SK-N-SH (cell line): ENCODE measurements around the gene NCAPD3. TPM values are rescaled to one million over a fixed set of nuclear protein-coding genes. Genes with fewer than 3 reads are reported as not detected.

Experiments used
- CTCF ChIA-PET: fragments of 300-600, 350-600 bp; formaldehyde crosslinking; extraction: SDS; loops from one replicate; lab custom pipeline; 2021; lab: Yijun Ruan, JAX
- POLR2A ChIA-PET: fragments of 350-600 bp; sonication (Branson Sonifier 250); formaldehyde crosslinking; extraction: SDS; loops from one replicate; lab custom pipeline; 2020; ENCODE audit warnings: antibody characterized with exemption, inconsistent platforms; lab: Yijun Ruan, JAX
- DNase-seq: peaks from one replicate; pipeline ENCODE4 v3.0.0; 2012
- H2AFZ ChIP-seq: fragments of 200-600 bp; sonication (generic); 2 replicates; pipeline ENCODE4 v1.8.1; 2016; ENCODE audit warnings: antibody characterized with exemption, mild to moderate bottlenecking, low read depth
- H3F3A ChIP-seq: fragments of 200-600 bp; sonication (generic); replicated peaks from 2 replicates; pipeline ENCODE3; 2016; ENCODE audit warnings: antibody characterized with exemption, mild to moderate bottlenecking; ENCODE audit not compliant: insufficient read depth
- H3K27ac ChIP-seq, 2 experiments: fragments of 200-500 bp in 1 of 2; fragments of 200-600 bp in 1 of 2; sonication (Bioruptor generic) in 1 of 2; sonication (generic), shearing (Covaris generic) in 1 of 2; 2 replicates each; pipeline versions ENCODE4 v1.5.1 to v1.6.1; 2014 to 2016; ENCODE audit warnings: low read depth in 2 of 2, inconsistent platforms in 1 of 2, low read length in 1 of 2, mild to moderate bottlenecking in 1 of 2, mixed read lengths in 1 of 2
- H3K27me3 ChIP-seq: fragments of 200-600 bp; sonication (generic), shearing (Covaris generic); 2 replicates; pipeline ENCODE4 v1.6.1; 2016; ENCODE audit warnings: mixed run types; ENCODE audit not compliant: insufficient read depth
- H3K36me3 ChIP-seq, 2 experiments: fragments of 200-500 bp in 1 of 2; fragments of 200-600 bp in 1 of 2; sonication (Bioruptor generic) in 1 of 2; sonication (generic) in 1 of 2; replicated peaks in 1 of 2; 2 replicates each; pipeline versions ENCODE3 to v1.5.1; 2014 to 2016; ENCODE audit warnings: low read length in 1 of 2, mild to moderate bottlenecking in 1 of 2; ENCODE audit not compliant: insufficient read depth in 2 of 2, control insufficient read depth in 1 of 2
- H3K4me1 ChIP-seq, 2 experiments: fragments of 200-500 bp in 1 of 2; fragments of 200-600 bp in 1 of 2; sonication (Bioruptor generic) in 1 of 2; sonication (generic), shearing (Covaris generic) in 1 of 2; 2 replicates each; pipeline versions ENCODE4 v1.5.1 to v1.6.1; 2014 to 2016; ENCODE audit warnings: low read depth in 1 of 2, low read length in 1 of 2, mixed run types in 1 of 2; ENCODE audit not compliant: insufficient read depth in 2 of 2, control insufficient read depth in 1 of 2
- H3K4me2 ChIP-seq: fragments of 200-600 bp; sonication (generic), shearing (Covaris generic); 2 replicates; pipeline ENCODE4 v1.6.1; 2017; ENCODE audit warnings: mixed run types
- H3K4me3 ChIP-seq, 2 experiments: fragments of 200-500 bp in 1 of 2; fragments of 200-600 bp in 1 of 2; sonication (Bioruptor generic) in 1 of 2; sonication (generic), shearing (Covaris generic) in 1 of 2; 2 replicates each; pipeline versions ENCODE4 v1.5.1 to v1.8.1; 2014 to 2016; ENCODE audit warnings: low read depth in 2 of 2, inconsistent platforms in 1 of 2, low read length in 1 of 2, mild to moderate bottlenecking in 1 of 2, mixed read lengths in 1 of 2, moderate library complexity in 1 of 2
- H3K79me2 ChIP-seq: fragments of 200-600 bp; sonication (generic); 2 replicates; pipeline ENCODE4 v1.8.1; 2017; ENCODE audit warnings: mild to moderate bottlenecking; ENCODE audit not compliant: insufficient read depth
- H3K9ac ChIP-seq: fragments of 200-600 bp; sonication (generic); 2 replicates; pipeline ENCODE4 v1.6.1; 2017; ENCODE audit warnings: mixed run types
- H3K9me2 ChIP-seq: fragments of 200-600 bp; sonication (generic); 2 replicates; pipeline ENCODE4 v1.6.1; 2017; ENCODE audit warnings: mixed run types
- H3K9me3 ChIP-seq: fragments of 200-600 bp; sonication (generic); 2 replicates; pipeline ENCODE4 v1.6.1; 2017; ENCODE audit warnings: mixed run types, mild to moderate bottlenecking, moderate library complexity
- H4K20me1 ChIP-seq: fragments of 200-600 bp; sonication (generic); 2 replicates; pipeline ENCODE4 v1.6.1; 2017; ENCODE audit warnings: mild to moderate bottlenecking, mixed run types; ENCODE audit not compliant: insufficient read depth
- CTCF ChIP-seq: fragments of 200-600 bp; sonication (generic); IDR thresholded peaks from 2 replicates; pipeline ENCODE4 v1.6.1; 2017; ENCODE audit warnings: antibody characterized with exemption, mild to moderate bottlenecking, moderate library complexity
- ELF1 ChIP-seq: IDR thresholded peaks from 2 replicates; pipeline ENCODE4 v1.4.0; 2012
- GABPA ChIP-seq: IDR thresholded peaks from 2 replicates; pipeline ENCODE4 v1.4.0; 2012; ENCODE audit warnings: low read depth, mild to moderate bottlenecking
- IRF3 ChIP-seq: fragments of 150-350 bp; IDR thresholded peaks from 2 replicates; pipeline ENCODE4 v1.6.1; 2016; ENCODE audit warnings: mild to moderate bottlenecking, low read depth, low read length
- JUND ChIP-seq: IDR thresholded peaks from 2 replicates; pipeline ENCODE4 v1.4.0; 2012
- MAX ChIP-seq: IDR thresholded peaks from 2 replicates; pipeline ENCODE4 v1.4.0; 2012; ENCODE audit warnings: low read depth
- NFIC ChIP-seq: IDR thresholded peaks from 2 replicates; pipeline ENCODE4 v1.4.0; 2012; ENCODE audit warnings: borderline replicate concordance
- RCOR1 ChIP-seq: fragments of 150-350 bp; IDR thresholded peaks from 2 replicates; pipeline ENCODE4 v1.6.1; 2017; ENCODE audit warnings: antibody characterized with exemption, low read length
- REST ChIP-seq: IDR thresholded peaks from 2 replicates; pipeline ENCODE4 v1.6.1; 2012; ENCODE audit warnings: mild to moderate bottlenecking, low read depth, low read length, moderate library complexity
- RFX5 ChIP-seq: IDR thresholded peaks from 2 replicates; pipeline ENCODE4 v1.6.1; 2012; ENCODE audit warnings: mild to moderate bottlenecking, improper control_type of control experiment, low read length
- RXRA ChIP-seq: IDR thresholded peaks from 2 replicates; pipeline ENCODE4 v1.4.0; 2012; ENCODE audit warnings: low read depth, mild to moderate bottlenecking, borderline replicate concordance
- SIN3A ChIP-seq: IDR thresholded peaks from 2 replicates; pipeline ENCODE4 v1.6.1; 2012; ENCODE audit warnings: low read depth, mild to moderate bottlenecking, low read length, moderate library complexity, borderline replicate concordance
- SMC3 ChIP-seq: IDR thresholded peaks from 2 replicates; pipeline ENCODE4 v1.6.1; 2012; ENCODE audit warnings: low read depth, low read length, improper control_type of control experiment
- TAF1 ChIP-seq: IDR thresholded peaks from 2 replicates; pipeline ENCODE4 v1.6.1; 2012; ENCODE audit warnings: low read depth, mild to moderate bottlenecking, low read length, moderate library complexity, borderline replicate concordance
- TCF12 ChIP-seq: IDR thresholded peaks from 2 replicates; pipeline ENCODE4 v1.4.0; 2012
- TEAD4 ChIP-seq: IDR thresholded peaks from 2 replicates; pipeline ENCODE4 v1.4.0; 2012; ENCODE audit warnings: mild to moderate bottlenecking, borderline replicate concordance; ENCODE audit not compliant: insufficient read depth
- WGBS: methylation state at CpG from one replicate; pipeline ENCODE4 v1.1.6; 2017; ENCODE audit warnings: low lambda C conversion rate; 5-methylcytosine and 5-hydroxymethylcytosine counted together
- polyA plus RNA-seq, 3 experiments: library from polyadenylated mRNA; depleted of rRNA; stranded (reverse); fragments of >200 nt; gene quantifications; 2 replicates each; pipeline ENCODE4 v1.2.3, GENCODE V29; 2012
- TF ChIP-seq, protein P1 (sequence below): IDR thresholded peaks from 2 replicates; pipeline ENCODE4 v1.4.0; 2012; ENCODE audit warnings: low read depth, borderline replicate concordance

NCAPD3 gene
- polyA plus RNA-seq, 1 of the 3 experiments (the other 2 are of a cell fraction) = 19.5 TPM

DNA sequence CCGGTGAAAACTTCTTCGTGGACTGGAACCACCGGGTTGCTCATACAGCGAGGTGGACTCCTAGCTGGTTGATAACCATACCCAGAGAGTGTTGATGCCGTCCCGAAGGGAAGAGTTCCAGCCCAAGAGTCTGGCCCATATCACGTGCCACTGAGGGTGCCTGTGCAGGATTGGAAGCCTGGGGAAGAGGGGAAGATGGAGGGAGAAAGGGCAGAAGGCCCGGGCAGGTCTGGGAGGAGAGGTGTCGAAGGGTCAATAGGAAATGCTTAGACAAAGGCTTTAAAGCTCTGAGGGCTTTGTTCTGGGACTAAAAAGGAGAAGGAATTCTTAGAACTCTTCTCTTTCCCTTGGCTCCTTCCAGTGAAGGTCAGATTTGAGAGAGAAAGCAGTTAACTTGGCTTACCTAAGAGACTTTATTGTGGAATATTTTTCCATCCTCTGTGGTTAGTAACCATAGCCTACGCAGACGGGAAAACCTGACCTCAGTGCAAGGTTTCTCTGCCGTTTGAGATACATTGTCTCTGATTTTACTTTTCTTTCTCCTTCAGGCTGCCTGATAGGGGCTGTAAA, 84.4 kb downstream of the NCAPD3 start:
- TF ChIP-seq, protein P1, sequence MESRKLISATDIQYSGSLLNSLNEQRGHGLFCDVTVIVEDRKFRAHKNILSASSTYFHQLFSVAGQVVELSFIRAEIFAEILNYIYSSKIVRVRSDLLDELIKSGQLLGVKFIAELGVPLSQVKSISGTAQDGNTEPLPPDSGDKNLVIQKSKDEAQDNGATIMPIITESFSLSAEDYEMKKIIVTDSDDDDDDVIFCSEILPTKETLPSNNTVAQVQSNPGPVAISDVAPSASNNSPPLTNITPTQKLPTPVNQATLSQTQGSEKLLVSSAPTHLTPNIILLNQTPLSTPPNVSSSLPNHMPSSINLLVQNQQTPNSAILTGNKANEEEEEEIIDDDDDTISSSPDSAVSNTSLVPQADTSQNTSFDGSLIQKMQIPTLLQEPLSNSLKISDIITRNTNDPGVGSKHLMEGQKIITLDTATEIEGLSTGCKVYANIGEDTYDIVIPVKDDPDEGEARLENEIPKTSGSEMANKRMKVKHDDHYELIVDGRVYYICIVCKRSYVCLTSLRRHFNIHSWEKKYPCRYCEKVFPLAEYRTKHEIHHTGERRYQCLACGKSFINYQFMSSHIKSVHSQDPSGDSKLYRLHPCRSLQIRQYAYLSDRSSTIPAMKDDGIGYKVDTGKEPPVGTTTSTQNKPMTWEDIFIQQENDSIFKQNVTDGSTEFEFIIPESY = no peak
- TF ChIP-seq NFIC = no peak
- no peak for TF ChIP-seq TAF1
- TF ChIP-seq GABPA = no peak
- no peak for TF ChIP-seq SMC3
- TF ChIP-seq IRF3 = no peak
- no peak for TF ChIP-seq TCF12
- TF ChIP-seq TEAD4 = no peak
- TF ChIP-seq CTCF = no peak
- TF ChIP-seq RXRA = no peak
- TF ChIP-seq ELF1 = no peak
- no peak for TF ChIP-seq REST
- TF ChIP-seq RCOR1 = no peak
- TF ChIP-seq SIN3A = no peak
- no peak for TF ChIP-seq RFX5
- TF ChIP-seq MAX = no peak
- TF ChIP-seq JUND = no peak
- TF ChIP-seq, all 33 proteins: peak for 0
- H3K79me2 ChIP-seq = peaks cover 3% of the 10 kb centered on the region; the same call in 1 of the 2 replicates
- H2AFZ ChIP-seq = no peak overlapping the region
- peaks cover 5% of the 10 kb centered on the region for H3F3A ChIP-seq
- no peaks in the 10 kb centered on the region for H3K9me3 ChIP-seq
- H3K27ac ChIP-seq = peak overlapping the region in 1 of 2 experiments; percentile 48; a peak in 2 of 4 replicates
- no peak overlapping the region for H3K9ac ChIP-seq
- H4K20me1 ChIP-seq = 0 out of 2 replicates have a peak, but pooled peaks cover 2% of the 10 kb centered on the region
- no peaks in the 10 kb centered on the region for H3K27me3 ChIP-seq
- DNase-seq = no peak
- no peaks in the 10 kb centered on the region for H3K9me2 ChIP-seq
- H3K4me2 ChIP-seq = no peak overlapping the region
- CTCF ChIA-PET = interaction anchor here (0.5 to 5.3 kb wide), 35 partner anchors 9 to 235 kb away, joined by 3 to 82 read pairs (median 4); partner anchors contain the start of genes IGSF9B and JAM3
- H3K4me3 ChIP-seq = peak overlapping the region in 1 of 2 experiments; percentile 18; a peak in 1 of 4 replicates
- POLR2A ChIA-PET = interaction anchor here (1.3 kb wide), 1 partner anchor 89 kb away, joined by 3 read pairs; no protein-coding TSS in a partner anchor
- no peaks in the 10 kb centered on the region; a peak in 1 of 4 replicates for H3K4me1 ChIP-seq
- peaks cover 3 to 18% of the 10 kb centered on the region in 2 experiments for H3K36me3 ChIP-seq
- WGBS = 78% methylated on average over 12 of the region's 12 CpGs
